GM21576 (cell line): ENCODE results near the gene DLG1.
A peak's percentile ranks its signal among the peaks of the same experiment; 100 is the strongest.
"Not testable (repeated sequence)": the region's sequence is repeated elsewhere in the genome, so short reads cannot be mapped to it uniquely, and the experiment has no call there.

Experiments
- ATAC-seq: cut with Tn5 transposase; IDR thresholded peaks from one replicate; pipeline ENCODE4 v1.9.1; 2021; ENCODE audit warnings: mild to moderate bottlenecking, moderate library complexity; ENCODE audit not compliant: unreplicated experiment

DLG1 gene

GRCh38 chr3:197035577-197035976 lies 262.8 kb downstream of the DLG1 start:
- ATAC-seq, result no peak

GRCh38 chr3:197034778-197035177 lies 263.6 kb downstream of the DLG1 start:
- ATAC-seq, result not testable (repeated sequence)

GRCh38 chr3:197033764-197034163 lies 264.6 kb downstream of the DLG1 start:
- not testable (repeated sequence) for ATAC-seq

GRCh38 chr3:197031315-197032285 lies 266.8 kb downstream of the DLG1 start:
- no peak for ATAC-seq

- ATAC-seq, result no peak
These were observed 267.8 kb downstream of the DLG1 start for GRCh38 chr3:197030379-197031314.

GRCh38 chr3:197029511-197030167 lies 268.8 kb downstream of the DLG1 start, which contains the start of gene MELTF:
TSS of gene MELTF (minus strand) at chr3:197029817. CDS start at chr3:197029702, 115 bp downstream.
- ATAC-seq, result peak; percentile 66

GRCh38 chr3:197028728-197029510 lies 269.5 kb downstream of the DLG1 start:
- peak; percentile 37 for ATAC-seq

GRCh38 chr3:197027896-197028727 lies 270.3 kb downstream of the DLG1 start:
- no peak for ATAC-seq

GRCh38 chr3:197027151-197027895 lies 271.1 kb downstream of the DLG1 start:
- no peak for ATAC-seq

GRCh38 chr3:197026481-197026866 lies 271.9 kb downstream of the DLG1 start:
- no peak for ATAC-seq

GRCh38 chr3:197025736-197026480 lies 272.5 kb downstream of the DLG1 start:
- no peak for ATAC-seq

- ATAC-seq, result no peak
These were observed 273.3 kb downstream of the DLG1 start for GRCh38 chr3:197024881-197025735.

GRCh38 chr3:197023998-197024651 lies 274.3 kb downstream of the DLG1 start:
- ATAC-seq, result no peak

- ATAC-seq, result peak; percentile 59
These were observed 275.0 kb downstream of the DLG1 start for GRCh38 chr3:197023241-197023997.

- no peak for ATAC-seq
These were observed 275.8 kb downstream of the DLG1 start for GRCh38 chr3:197022405-197023231.
